T-helper 1 cell treated with Interleukin-12 subunit alpha and Interleukin-12 subunit beta and Interleukin-4 antibody, amounts not matched to agents 30 μg/mL and 1 μg/mL, for 36 hours (primary cell): Measurements from ENCODE around the gene GAB2.
"Not testable (repeated sequence)": the region's sequence is repeated elsewhere in the genome, so short reads cannot be mapped to it uniquely, and the experiment has no call there.

Experiments used
- H3K27ac Mint-ChIP-seq: one replicate; pipeline ENCODE4 v1.8.0; 2021; ENCODE audit warnings: mild to moderate bottlenecking, mixed read lengths
- H3K27me3 Mint-ChIP-seq: one replicate; pipeline ENCODE4 v1.8.0; 2021; ENCODE audit warnings: low read depth, mixed read lengths
- H3K36me3 Mint-ChIP-seq: one replicate; pipeline ENCODE4 v1.8.0; 2021; ENCODE audit warnings: low read depth, mixed read lengths
- H3K4me1 Mint-ChIP-seq: one replicate; pipeline ENCODE4 v1.8.0; 2021; ENCODE audit warnings: low read depth, mixed read lengths
- H3K4me3 Mint-ChIP-seq: one replicate; pipeline ENCODE4 v1.8.0; 2021; ENCODE audit warnings: mild to moderate bottlenecking, moderate library complexity, mixed read lengths
- H3K9me3 Mint-ChIP-seq: one replicate; pipeline ENCODE4 v1.8.0; 2021; ENCODE audit warnings: mixed read lengths

Gene GAB2

GRCh38 chr11:78373689-78374088, 43.9 kb downstream of the GAB2 start:
- Mint-ChIP-seq H3K36me3 (peaks cover 32% of the 10 kb centered on the region), H3K27ac (no peak overlapping the region), H3K4me3 (no peak overlapping the region), H3K27me3 (peaks cover 4% of the 10 kb centered on the region), H3K4me1 (peaks cover 44% of the 10 kb centered on the region), H3K9me3 (peaks cover 24% of the 10 kb centered on the region)

DNA sequence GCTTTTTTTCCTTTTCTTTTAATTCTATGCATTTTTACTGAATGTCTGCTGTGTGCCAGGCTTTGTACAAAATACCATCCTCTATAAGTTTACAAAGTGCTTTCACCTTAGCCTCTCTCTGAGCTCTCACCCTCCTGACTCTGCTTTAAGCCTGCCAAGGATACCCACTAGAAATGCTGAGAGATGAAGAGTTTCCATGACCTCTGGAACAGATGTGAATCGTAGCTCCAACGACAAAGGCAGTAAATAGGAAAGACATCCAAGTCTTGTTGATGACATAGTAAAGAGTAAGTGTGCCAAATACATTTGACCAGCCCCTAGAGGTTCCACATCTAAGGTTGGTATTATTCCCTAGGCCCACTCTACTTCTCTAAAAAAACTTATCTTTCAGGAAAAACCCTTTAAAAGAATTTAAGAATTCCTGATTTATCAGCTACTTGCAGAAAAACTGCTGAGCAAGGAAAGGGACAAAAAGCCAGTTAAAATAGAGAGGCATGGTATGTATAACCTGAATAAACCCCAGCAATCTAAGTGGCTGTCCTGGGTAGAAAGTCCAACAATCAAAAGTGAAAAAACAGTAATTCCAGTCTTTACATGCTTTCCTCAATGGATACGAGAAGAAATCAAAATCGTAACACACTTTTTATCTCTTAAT, 45.4 kb downstream of the GAB2 start:
- H3K27me3 Mint-ChIP-seq, result peaks cover under 1% of the 10 kb centered on the region
- peaks cover 21% of the 10 kb centered on the region for H3K36me3 Mint-ChIP-seq
- peaks cover 37% of the 10 kb centered on the region for H3K4me1 Mint-ChIP-seq
- no peak overlapping the region for H3K4me3 Mint-ChIP-seq
- H3K9me3 Mint-ChIP-seq, result peaks cover 10% of the 10 kb centered on the region
- no peak overlapping the region for H3K27ac Mint-ChIP-seq

GRCh38 chr11:78371221-78371891, 46.3 kb downstream of the GAB2 start:
- Mint-ChIP-seq H3K36me3 (peaks cover 14% of the 10 kb centered on the region), H3K27me3 (peaks cover 6% of the 10 kb centered on the region), H3K9me3 (peaks cover 1% of the 10 kb centered on the region), H3K4me3 (no peak overlapping the region), H3K4me1 (peaks cover 36% of the 10 kb centered on the region), H3K27ac (no peak overlapping the region)

GRCh38 chr11:78370406-78371172, 47.0 kb downstream of the GAB2 start:
- peaks cover 9% of the 10 kb centered on the region for H3K36me3 Mint-ChIP-seq
- H3K27ac Mint-ChIP-seq, result no peak overlapping the region
- H3K4me3 Mint-ChIP-seq, result no peak overlapping the region
- H3K9me3 Mint-ChIP-seq, result no peaks in the 10 kb centered on the region
- peaks cover 34% of the 10 kb centered on the region for H3K4me1 Mint-ChIP-seq
- H3K27me3 Mint-ChIP-seq, result peaks cover 6% of the 10 kb centered on the region

DNA sequence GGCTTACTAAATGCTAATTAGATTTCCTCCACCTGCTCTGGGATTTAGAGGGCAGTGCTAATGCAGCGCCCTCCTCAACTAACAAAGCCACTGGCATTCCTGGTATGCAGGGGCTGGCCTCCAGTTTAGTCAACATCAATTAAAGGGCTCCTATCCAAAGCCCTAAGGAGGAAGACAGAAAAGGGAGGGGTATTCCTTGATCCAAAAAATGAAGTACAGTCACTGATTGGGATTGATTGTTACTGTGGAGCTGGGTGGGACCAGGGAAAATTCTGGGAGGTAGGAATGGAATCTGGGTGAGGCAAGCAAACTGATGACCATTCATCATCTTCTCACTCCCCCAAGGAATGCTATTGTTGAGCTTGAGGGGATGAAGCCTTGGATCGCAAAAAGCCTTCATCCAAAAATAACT, 52.2 kb downstream of the GAB2 start:
- Mint-ChIP-seq H3K27ac (no peak overlapping the region), H3K27me3 (peaks cover 6% of the 10 kb centered on the region), H3K9me3 (no peaks in the 10 kb centered on the region), H3K4me3 (no peak overlapping the region), H3K4me1 (peaks cover 11% of the 10 kb centered on the region), H3K36me3 (peaks cover 9% of the 10 kb centered on the region)

- H3K4me1 Mint-ChIP-seq, result peaks cover 13% of the 10 kb centered on the region
- H3K27ac Mint-ChIP-seq, result no peak overlapping the region
- H3K27me3 Mint-ChIP-seq, result peaks cover 6% of the 10 kb centered on the region
- H3K36me3 Mint-ChIP-seq, result peaks cover 12% of the 10 kb centered on the region
- no peak overlapping the region for H3K4me3 Mint-ChIP-seq
- H3K9me3 Mint-ChIP-seq, result no peaks in the 10 kb centered on the region
Observed at GRCh38 chr11:78364128-78364751, 53.4 kb downstream of the GAB2 start.

DNA sequence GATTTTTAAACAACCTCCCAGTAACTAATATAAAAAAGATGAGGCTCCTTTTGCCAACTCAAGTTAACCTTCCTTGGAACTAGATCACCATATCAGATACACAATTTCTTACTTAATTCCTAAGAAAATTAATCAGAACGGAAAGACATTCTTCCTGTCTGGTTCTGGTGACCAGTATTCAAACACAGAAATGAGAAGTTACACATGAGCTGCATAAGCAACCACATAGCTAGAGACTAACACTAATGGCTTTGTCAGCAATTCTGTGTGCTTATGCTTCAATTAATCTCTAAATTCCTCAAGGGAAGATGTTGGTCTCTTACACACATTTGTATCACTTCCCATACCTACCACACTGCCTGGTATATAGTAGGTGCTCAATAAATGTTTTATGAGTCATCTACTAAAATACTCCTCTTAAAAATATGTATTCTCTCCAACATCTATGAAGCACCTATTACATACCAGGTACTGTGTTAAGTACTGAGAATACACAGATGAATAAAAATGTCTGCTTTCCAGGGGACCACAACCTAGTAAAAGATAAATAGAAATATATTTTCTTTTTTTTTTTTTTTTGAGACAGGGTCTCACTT, 54.5 kb downstream of the GAB2 start:
- Mint-ChIP-seq H3K9me3 (no peaks in the 10 kb centered on the region), H3K27ac (no peak overlapping the region), H3K27me3 (peaks cover 6% of the 10 kb centered on the region), H3K36me3 (peaks cover 14% of the 10 kb centered on the region), H3K4me1 (peaks cover 18% of the 10 kb centered on the region), H3K4me3 (no peak overlapping the region)

DNA sequence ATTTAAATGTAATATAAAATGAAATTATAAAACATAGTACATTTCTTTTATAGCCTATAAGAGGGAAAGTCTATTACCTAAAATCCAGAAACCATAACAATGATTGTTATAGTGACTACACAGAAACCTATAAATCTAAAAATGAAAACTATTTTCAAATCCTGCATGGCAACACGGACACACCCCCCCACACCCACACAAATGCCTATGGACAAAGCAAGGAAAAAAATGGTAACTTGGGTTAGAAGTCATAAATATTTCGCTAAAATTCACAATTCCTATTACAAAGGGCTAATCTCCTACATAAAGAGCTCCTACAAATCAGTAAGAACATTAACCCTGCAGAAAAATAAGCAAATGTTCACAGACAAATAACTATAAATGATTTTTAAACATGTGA, 56.4 kb downstream of the GAB2 start:
- H3K36me3 Mint-ChIP-seq, result peaks cover 25% of the 10 kb centered on the region
- no peak overlapping the region for H3K27ac Mint-ChIP-seq

DNA sequence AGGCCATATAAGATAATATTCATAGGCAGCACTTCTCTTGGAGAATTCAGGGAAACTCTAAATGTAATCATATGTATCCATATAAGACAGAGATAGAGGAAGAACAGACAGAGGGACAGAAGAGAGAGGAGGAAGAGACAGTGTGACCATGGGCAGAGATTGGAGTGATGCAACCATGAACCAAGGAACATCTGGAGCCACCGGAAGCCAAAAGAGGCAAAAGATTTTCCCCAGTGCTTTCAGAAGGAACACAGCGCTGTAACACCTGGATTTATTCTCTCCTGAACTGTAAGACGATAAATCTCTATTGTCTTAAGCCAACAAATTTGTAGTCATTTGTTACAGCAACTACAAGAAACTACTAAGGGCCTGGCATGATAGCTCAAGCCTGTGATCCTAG, 57.7 kb downstream of the GAB2 start:
- Mint-ChIP-seq H3K9me3 (peaks cover 16% of the 10 kb centered on the region), H3K4me3 (no peak overlapping the region), H3K4me1 (peaks cover 24% of the 10 kb centered on the region), H3K36me3 (peaks cover 31% of the 10 kb centered on the region), H3K27ac (no peak overlapping the region), H3K27me3 (no peaks in the 10 kb centered on the region)

More for the DNA sequence above, 56.4 kb downstream of the GAB2 start:
- H3K4me3 Mint-ChIP-seq, result no peak overlapping the region
- peaks cover 13% of the 10 kb centered on the region for H3K9me3 Mint-ChIP-seq
- H3K4me1 Mint-ChIP-seq, result peaks cover 22% of the 10 kb centered on the region
- no peaks in the 10 kb centered on the region for H3K27me3 Mint-ChIP-seq

DNA sequence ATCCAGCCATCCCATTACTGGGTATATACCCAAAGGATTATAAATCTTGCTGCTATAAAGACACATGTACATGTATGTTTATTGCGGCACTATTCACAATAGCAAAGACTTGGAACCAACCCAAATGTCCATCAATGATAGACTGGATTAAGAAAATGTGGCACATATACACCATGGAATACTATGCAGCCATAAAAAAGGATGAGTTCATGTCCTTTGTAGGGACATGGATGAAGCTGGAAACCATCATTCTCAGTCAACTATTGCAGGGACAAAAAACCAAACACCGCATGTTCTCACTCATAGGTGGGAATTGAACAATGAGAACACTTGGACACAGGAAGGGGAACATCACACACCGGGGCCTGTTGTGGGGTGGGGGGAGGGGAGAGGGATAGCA, 59.7 kb downstream of the GAB2 start:
- Mint-ChIP-seq H3K9me3 (peaks cover 16% of the 10 kb centered on the region), H3K4me1 (peaks cover 34% of the 10 kb centered on the region), H3K36me3 (peaks cover 32% of the 10 kb centered on the region)
- H3K4me3 Mint-ChIP-seq, H3K27me3 Mint-ChIP-seq, H3K27ac Mint-ChIP-seq: not testable (repeated sequence)

- Mint-ChIP-seq H3K9me3 (peaks cover 16% of the 10 kb centered on the region), H3K4me1 (peaks cover 34% of the 10 kb centered on the region), H3K36me3 (peaks cover 32% of the 10 kb centered on the region)
- not testable (repeated sequence) for H3K27ac Mint-ChIP-seq, H3K27me3 Mint-ChIP-seq, H3K4me3 Mint-ChIP-seq
Observed at GRCh38 chr11:78357425-78357824, 60.2 kb downstream of the GAB2 start.

- peaks cover 29% of the 10 kb centered on the region for H3K36me3 Mint-ChIP-seq
- peaks cover 16% of the 10 kb centered on the region for H3K9me3 Mint-ChIP-seq
- peaks cover 41% of the 10 kb centered on the region for H3K4me1 Mint-ChIP-seq
- H3K27me3 Mint-ChIP-seq, H3K27ac Mint-ChIP-seq, H3K4me3 Mint-ChIP-seq: not testable (repeated sequence)
Observed at GRCh38 chr11:78355742-78356141, 61.9 kb downstream of the GAB2 start.

DNA sequence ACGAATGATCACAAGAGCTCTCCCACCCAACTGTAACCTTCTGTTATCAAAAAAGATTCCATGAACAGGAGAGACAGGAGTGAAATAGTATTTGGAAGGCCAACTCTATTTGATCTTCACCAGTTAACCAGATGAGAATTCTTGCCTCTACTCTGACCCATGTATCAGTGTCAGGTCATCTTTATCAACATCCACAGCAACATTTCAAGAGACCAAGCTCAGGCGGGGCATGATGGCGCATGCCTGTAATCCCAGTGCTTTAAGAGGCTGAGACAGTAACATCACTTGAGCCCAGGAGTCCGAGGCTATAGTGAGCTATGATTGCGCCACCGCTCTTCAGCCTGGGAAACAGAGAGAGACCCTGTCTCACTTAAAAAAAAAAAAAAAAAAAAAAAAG, 62.3 kb downstream of the GAB2 start:
- Mint-ChIP-seq H3K4me1 (peaks cover 44% of the 10 kb centered on the region), H3K36me3 (peaks cover 29% of the 10 kb centered on the region), H3K4me3 (no peak overlapping the region), H3K9me3 (peaks cover 16% of the 10 kb centered on the region), H3K27me3 (no peaks in the 10 kb centered on the region), H3K27ac (no peak overlapping the region)
